Stimulated activated CD4-positive, alpha-beta T cell treated with anti-CD3 and anti-CD28 coated beads, Interleukin-15, amount 100 ng/mL, for 48 hours (primary cell): ENCODE measurements around the gene ARHGEF19.
"Not testable (repeated sequence)": the region's sequence is repeated elsewhere in the genome, so short reads cannot be mapped to it uniquely, and the experiment has no call there.

ENCODE experiments used
- DNase-seq, 2 donors: peaks; one replicate each; pipeline ENCODE4 v3.0.0-alpha.2; 2020; ENCODE audit warnings: low read depth in 2 of 2

The ARHGEF19 gene

DNA sequence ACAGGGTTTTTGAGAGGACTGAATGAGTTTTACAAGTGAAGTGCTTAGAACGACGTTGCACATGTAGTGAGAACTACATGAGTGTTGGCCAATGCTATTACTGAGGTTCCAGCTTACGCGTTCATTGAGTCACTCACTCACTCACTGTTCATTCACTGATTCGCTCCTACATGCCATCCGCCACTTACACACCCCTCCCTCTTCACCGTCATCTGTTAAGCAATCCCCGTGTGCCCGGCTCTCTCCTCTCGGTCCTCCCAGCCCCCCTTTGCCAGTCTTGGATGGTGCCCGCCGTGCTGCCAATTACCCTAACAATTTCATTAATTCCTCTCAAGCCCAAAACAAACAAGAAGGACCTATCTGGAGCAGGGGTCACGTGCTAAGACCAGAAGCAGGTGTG is 29.3 kb downstream of the ARHGEF19 start:
- DNase-seq: no peak

- no peak for DNase-seq
These were observed 30.3 kb downstream of the ARHGEF19 start for GRCh38 chr1:16181887-16182719.

DNA sequence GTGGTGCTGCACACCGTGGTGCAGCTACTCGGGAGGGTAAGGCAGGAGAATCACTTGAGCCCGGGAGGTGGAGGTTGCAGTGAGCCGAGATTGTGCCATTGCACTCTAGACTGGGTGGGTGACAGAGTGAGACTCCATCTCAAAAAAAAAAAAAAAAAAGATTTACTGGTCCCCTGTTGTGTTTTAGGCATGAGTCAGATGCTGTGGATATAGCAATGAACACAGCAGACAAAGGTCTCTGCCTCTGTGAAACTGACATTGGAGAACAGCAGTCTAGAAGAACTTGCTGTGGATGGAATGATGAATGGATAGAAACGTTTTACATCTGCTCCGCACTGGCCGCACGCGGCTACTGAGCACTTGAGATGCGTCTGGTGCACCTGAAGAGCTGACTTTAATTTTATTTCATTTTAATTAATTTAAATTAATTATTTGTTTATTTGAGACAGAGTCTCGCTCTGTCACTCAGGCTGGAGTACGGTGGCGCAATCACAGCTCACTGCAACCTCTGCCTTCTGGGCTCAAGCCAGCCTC is 32.1 kb downstream of the ARHGEF19 start:
- no peak for DNase-seq

DNA sequence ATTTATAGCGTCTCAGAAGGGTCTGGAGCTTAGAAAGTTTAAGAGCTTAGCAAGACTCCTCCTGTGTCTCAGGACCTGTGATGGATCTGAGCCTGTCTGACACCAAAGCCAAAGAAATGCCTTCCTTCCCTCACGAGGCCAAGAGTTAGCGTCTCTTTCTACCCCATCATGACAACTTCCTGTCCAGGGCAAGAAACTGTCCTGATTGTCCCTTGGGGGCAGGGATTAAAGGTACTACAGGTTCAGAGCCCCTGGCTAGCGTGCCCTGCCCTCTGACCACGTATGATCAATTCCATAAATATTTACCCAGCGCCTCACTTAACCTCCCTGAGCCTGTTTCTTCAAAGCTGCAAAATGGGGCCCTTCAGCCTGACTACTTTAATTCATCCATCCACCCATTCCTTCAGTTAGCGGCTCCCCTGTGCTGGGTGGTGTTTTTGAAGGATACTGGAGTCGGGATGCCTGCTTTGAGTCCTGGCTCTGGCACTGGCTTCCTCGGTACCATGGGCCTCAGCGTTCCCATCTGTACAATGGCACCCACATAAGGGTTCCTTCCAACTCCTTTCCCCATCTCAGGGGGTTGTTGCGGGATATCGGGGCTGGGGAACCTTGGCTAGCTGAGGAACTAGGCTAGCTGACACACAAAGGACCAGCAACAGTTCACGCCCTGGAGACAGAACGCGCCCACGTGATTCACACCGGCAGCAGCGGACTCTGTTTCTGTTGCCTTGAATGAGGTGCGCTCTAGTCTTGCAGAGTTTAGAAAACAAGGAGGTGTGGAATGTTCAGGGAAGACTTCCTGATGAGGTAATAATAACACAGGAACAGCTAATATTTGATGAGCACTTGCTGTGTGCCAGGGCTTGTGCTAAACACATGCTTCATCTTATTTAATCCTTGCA is 33.6 kb downstream of the ARHGEF19 start:
- no peak for DNase-seq

DNA sequence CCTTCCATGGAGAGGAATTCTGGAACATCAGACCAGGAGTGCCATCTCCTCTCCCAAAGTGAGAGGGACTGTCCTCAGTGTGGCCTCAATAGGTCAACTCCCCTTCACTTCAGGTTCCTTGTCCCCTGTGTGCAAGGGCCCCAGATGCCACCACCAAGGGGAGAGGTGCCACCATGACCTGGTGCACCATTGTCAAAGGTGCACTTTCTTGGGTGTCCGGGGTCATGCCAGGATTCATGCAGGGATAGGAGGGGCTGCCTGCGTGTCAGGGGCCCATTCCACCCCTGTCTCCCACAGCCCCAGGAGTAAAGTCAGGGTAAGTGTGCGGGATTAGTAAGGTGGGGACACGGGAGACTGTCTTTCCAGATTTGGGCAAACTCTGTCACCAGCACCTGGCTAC is 35.1 kb downstream of the ARHGEF19 start:
- no peak for DNase-seq

DNA sequence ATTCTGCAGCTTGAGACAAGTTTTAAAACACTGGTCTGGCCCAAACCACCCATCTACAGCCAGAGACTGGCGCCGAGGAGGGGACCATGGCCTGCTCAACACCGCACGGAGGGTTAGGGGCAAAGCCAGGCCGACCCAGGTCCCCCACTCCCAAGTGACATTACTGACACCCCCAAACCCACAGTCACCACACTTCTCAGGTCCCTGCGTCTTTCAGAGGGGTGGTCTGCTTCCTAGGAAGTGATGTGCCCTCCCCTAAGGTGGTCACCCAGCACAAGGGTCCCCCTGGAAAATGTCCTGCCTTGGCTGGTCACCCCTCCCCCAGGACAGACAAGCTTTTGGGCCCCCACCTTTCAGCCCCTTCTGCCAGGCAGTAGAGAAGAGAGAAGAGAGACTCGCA is 35.8 kb downstream of the ARHGEF19 start:
- DNase-seq: no peak

DNA sequence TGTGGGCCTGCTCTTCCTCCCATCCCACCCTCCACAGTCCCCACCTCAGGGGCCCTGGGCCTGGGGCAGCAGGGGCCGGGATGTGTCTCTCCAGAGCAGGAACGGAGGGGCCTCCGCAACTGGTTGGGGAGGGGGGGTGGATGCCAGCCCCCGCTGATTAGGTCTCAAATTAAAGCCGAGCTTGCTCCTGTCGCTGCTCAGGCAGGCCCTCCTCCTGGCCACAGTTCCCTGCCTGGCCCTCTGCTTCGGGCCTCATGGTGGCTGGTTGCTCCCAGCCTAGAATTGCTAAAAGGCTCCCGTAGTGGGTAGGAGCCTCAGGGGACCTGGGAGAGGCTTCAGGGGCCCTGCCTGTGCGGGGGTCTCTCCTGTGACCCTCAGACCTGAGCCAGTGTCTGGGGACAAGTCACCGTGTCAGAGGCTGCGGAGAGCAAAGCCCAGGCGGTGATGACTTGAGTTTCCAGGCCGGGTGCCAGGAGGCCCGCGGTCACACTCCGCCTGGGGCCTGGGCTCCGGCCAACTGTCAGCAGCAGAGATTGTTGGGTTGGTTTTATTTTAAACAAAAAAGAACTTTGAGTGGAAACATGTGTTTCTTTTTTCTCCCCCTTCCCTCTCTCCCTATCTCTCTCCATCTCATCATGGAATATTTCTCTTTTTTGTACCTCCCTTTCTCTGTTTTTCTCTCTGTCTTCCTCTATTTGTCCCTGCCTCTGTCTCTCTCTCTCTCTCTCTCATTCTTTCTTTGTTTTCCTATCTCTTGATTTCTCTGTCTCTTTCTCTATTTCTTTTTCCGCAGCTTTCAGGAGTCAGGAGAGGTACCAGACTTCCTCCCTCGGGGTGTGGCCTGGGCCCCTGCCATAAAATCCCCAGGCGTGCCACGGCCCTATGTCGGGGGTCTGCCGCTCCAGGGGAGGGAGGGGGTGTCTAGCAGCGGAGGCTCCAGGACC is 36.6 kb downstream of the ARHGEF19 start:
- no peak for DNase-seq

- DNase-seq: no peak
These were observed 37.4 kb downstream of the ARHGEF19 start for GRCh38 chr1:16174886-16175598.

DNA sequence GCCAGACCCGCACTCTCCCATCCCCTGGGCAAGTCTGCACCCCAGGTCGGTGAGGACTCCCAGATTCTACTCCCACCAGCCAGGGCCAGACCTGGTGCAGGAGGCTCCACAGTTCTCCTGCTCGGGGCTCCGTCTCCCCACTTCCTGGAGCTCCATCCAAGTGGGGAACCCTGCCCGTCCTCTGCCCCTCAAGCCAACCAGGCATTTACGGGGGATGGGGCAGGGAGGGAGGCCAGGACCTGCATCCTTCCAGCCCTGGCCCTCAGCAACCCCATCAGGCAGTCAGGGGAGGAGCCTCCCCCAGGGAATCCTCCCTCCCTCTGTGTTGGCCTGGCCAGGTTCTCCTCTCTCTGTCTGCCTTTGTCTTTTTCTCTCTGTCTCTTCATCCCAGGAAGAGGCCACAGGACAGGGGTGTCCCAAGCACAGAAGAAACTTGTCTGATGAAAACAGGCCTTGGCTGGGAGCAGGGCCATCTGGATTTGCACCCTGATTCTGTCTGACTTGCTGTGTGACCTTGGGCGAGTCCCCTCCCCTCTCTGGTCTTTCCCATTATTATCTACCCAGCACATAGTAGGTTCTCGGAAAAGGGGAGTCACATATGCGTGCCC is 38.1 kb downstream of the ARHGEF19 start:
- DNase-seq: no peak

DNA sequence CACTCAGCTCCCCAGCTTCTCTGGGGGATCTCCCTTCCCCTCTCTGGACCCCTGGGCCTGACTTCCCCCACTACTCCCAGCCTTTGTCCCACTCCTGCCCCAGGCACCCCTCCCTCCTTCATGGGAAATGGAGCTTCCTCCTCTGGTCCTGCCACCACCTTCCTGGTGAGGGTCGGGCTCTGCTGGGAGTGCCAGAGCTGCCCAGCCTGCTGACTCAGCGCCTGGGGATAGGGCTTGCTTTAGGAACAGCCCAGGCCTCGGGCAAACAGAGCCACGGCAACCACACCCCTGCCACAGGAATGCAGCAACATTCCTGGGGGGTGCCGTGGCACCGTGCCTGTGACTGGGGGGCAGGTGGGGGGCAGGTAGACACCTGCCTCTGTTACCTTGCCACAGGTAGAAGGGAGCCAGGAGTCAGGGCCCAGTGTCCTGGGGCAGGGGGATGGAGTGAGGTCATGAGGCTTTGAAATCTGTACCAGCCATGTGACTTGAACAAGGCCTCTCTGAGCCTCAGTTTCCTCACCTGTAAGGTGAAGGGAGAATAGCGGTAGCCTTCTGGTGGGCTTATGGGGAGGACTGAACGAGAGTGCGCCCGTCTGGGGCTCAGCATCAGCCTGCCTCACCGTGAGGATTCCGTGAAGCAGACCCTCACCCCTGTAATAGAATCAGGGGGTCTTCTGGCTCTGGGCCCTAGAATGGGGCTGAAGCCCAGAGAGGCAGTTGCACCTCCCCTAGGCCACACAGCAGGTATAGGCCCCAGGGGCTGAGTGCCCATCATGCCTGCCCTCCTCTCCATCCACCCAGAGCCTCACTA is 38.8 kb downstream of the ARHGEF19 start:
- no peak for DNase-seq

GRCh38 chr1:16172964-16173446 is 39.4 kb downstream of the ARHGEF19 start:
- DNase-seq: no peak

DNA sequence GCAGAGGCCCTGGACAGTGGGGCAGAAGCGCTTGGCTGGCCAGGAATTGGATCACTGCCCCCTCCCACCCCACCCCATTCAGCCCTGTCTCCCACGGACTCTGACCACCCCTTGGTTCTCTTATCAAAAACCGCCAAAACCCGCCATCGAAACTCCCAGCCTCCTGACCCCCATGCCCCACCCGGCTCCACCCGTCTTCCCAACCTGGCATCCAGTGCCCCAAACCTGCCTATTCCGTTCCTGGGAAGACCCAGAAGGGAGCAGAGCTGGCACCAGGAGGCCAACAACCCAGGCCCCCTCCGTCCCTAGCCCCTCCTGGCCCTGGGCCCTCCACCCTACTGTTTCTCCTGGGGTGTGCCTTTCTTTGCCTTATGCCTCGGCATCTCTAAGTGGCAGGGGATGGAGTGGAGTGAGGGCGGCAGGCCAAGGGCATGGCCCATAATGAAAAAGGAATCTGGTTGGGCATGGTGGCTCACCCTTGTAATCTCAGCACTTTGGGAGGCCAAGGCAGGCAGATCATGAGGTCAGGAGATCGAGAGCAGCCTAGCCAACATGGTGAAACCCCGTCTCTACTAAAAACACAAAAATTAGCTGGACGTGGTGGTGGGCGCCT is 40.1 kb downstream of the ARHGEF19 start:
- DNase-seq: no peak

GRCh38 chr1:16171314-16172151 is 40.9 kb downstream of the ARHGEF19 start:
- DNase-seq: no peak

DNA sequence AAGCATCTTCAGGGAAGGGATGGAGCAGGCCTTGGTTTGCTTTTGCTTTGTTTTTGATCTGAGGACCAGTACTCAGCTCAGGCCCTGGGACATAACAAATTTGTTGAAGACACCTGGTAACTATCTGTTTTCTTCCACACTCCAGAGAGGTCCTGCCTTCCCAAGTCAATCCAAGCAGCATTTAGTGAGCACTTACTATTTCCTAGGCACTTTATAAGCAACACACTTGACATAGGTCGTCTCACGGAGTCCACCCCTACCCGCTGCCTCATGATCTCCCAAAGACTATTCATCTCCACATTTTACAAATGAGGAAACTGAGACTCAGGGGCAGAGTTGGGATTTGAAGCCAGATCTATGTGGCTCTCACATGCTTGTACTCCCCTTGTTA is 42.2 kb downstream of the ARHGEF19 start:
- DNase-seq: no peak

DNA sequence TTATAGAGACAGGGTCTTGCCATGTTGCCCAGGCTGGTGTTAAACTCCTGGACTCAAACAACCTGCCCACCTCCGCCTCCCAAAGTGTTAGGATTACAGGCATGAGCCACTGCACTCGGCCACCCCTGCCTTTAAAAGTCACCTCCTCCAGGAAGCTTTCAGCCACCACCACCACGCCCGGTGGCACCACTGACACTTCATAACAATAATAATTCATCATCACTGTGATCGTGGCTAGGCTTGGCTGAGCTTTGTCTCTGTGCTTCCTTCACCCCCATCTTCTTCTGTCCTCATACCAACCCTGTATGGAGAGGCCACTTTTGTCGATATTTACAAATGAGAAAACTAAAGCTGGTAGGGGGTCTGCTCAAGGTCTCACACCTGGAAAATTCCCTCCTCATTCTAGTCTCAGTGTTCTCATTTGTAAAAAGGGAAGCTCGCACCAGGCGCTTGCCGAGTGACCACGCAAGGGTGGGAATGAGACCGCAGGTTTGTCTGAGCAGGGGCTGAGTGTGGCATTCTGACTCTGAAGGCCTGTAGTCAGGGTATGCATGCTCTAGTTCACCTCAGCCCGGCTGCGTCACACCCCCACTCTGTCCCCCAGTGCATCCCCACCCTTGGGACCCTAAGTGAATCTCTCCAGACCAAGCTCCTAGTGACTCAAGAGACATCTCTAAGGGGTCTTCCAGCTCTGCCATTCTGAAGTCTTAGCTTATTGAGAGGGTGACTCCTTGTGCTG is 43.7 kb downstream of the ARHGEF19 start:
- DNase-seq: no peak

- not testable (repeated sequence) for DNase-seq
These were observed 44.3 kb downstream of the ARHGEF19 start for GRCh38 chr1:16168144-16168495.
